MCF 10A (cell line): ENCODE measurements around the gene CA10. TPM values are rescaled to one million over a fixed set of nuclear protein-coding genes. Genes with fewer than 3 reads are reported as not detected.

Experiments
- BruUV-seq: library from RNA; stranded (reverse); fragments of 400-500 nt; replicated peaks from 2 replicates; lab custom pipeline; 2021; lab: Mats Ljungman, UMichigan
- CTCF ChIA-PET: fragments of 300-600 bp; sonication (Branson Sonifier 250); formaldehyde crosslinking; extraction: SDS; loops from one replicate; lab custom pipeline; 2021; ENCODE audit warnings: antibody characterized with exemption, inconsistent platforms; lab: Yijun Ruan, JAX
- POLR2A ChIA-PET: fragments of 300-600, 350-650 bp; sonication (Branson Sonifier 250); formaldehyde crosslinking; extraction: SDS; loops from one replicate; lab custom pipeline; 2020; ENCODE audit warnings: antibody characterized with exemption, inconsistent platforms; lab: Yijun Ruan, JAX
- DNase-seq: peaks from one replicate; pipeline ENCODE4 v3.0.0-alpha.2; 2018; ENCODE audit not compliant: unreplicated experiment
- H3K27ac Mint-ChIP-seq: one replicate; pipeline ENCODE4 v1.8.0; 2022; ENCODE audit warnings: mild to moderate bottlenecking, low read depth, mixed read lengths; ENCODE audit not compliant: unreplicated experiment
- H3K27me3 Mint-ChIP-seq: one replicate; pipeline ENCODE4 v1.8.0; 2022; ENCODE audit warnings: mixed read lengths; ENCODE audit not compliant: insufficient read depth, unreplicated experiment
- H3K36me3 Mint-ChIP-seq: one replicate; pipeline ENCODE4 v1.8.0; 2022; ENCODE audit warnings: mild to moderate bottlenecking, moderate library complexity, mixed read lengths; ENCODE audit not compliant: insufficient read depth, unreplicated experiment
- H3K4me1 Mint-ChIP-seq: one replicate; pipeline ENCODE4 v1.8.0; 2022; ENCODE audit warnings: mixed read lengths; ENCODE audit not compliant: insufficient read depth, unreplicated experiment
- H3K4me3 Mint-ChIP-seq: one replicate; pipeline ENCODE4 v1.8.0; 2022; ENCODE audit warnings: mild to moderate bottlenecking, moderate library complexity, mixed read lengths; ENCODE audit not compliant: unreplicated experiment
- H3K9me3 Mint-ChIP-seq: one replicate; pipeline ENCODE4 v1.8.0; 2022; ENCODE audit warnings: mixed read lengths; ENCODE audit not compliant: unreplicated experiment
- intact Hi-C: fragments of 100-400 bp; cut with micrococcal nuclease; formaldehyde crosslinking; loops from 2 replicates; pipeline ENCODE4 v1.14.1; 2022
- total RNA-seq: library from RNA; stranded (reverse); gene quantifications from 2 replicates; pipeline ENCODE4 v1.2.3, GENCODE V29; 2022
- TF ChIP-seq, protein P1 (sequence below): fragments of 200-600 bp; IDR thresholded peaks from one replicate; pipeline ENCODE4 v1.8.0; 2022; ENCODE audit warnings: antibody characterized with exemption, mild to moderate bottlenecking; ENCODE audit not compliant: unreplicated experiment

Gene CA10
- total RNA-seq, 1 experiment from 2014 or later: not detected

DNA sequence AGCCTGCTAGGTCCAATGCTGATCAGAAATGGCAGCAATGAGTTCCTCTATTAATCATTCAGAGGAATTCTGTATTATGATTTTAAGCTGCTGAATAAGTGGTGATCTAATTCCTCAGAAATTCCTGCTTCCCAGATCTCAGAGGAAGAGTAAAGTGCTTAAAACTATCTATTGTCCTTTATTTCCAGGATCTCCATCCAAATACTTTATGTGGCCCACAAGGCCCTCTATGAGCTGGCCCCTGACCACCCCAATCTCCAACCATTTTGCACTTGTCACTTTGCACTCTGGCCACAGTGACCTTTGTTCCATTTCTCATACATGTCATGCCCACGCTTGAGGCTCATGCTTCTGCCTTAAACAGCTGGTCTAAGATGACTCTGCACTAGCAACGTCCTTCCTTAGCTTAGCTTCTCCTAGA lies 93.7 kb downstream of the CA10 start:
- ChIA-PET CTCF (interaction anchor here (0.6 to 1.0 kb wide), 2 partner anchors 41 to 1208 kb away, joined by 3 read pairs; no protein-coding TSS in a partner anchor), POLR2A (no interaction called here)
- DNase-seq: no peak
- H3K36me3 Mint-ChIP-seq: peaks cover 5% of the 10 kb centered on the region
- no peak overlapping the region for H3K27ac Mint-ChIP-seq
- intact Hi-C loops: no loop called here
- H3K27me3 Mint-ChIP-seq: peaks cover 16% of the 10 kb centered on the region
- no peaks in the 10 kb centered on the region for H3K4me1 Mint-ChIP-seq
- TF ChIP-seq, protein P1, sequence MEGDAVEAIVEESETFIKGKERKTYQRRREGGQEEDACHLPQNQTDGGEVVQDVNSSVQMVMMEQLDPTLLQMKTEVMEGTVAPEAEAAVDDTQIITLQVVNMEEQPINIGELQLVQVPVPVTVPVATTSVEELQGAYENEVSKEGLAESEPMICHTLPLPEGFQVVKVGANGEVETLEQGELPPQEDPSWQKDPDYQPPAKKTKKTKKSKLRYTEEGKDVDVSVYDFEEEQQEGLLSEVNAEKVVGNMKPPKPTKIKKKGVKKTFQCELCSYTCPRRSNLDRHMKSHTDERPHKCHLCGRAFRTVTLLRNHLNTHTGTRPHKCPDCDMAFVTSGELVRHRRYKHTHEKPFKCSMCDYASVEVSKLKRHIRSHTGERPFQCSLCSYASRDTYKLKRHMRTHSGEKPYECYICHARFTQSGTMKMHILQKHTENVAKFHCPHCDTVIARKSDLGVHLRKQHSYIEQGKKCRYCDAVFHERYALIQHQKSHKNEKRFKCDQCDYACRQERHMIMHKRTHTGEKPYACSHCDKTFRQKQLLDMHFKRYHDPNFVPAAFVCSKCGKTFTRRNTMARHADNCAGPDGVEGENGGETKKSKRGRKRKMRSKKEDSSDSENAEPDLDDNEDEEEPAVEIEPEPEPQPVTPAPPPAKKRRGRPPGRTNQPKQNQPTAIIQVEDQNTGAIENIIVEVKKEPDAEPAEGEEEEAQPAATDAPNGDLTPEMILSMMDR: no peak
- no peaks in the 10 kb centered on the region for H3K9me3 Mint-ChIP-seq
- no peak overlapping the region for H3K4me3 Mint-ChIP-seq
- BruUV-seq: no TSS peak

DNA sequence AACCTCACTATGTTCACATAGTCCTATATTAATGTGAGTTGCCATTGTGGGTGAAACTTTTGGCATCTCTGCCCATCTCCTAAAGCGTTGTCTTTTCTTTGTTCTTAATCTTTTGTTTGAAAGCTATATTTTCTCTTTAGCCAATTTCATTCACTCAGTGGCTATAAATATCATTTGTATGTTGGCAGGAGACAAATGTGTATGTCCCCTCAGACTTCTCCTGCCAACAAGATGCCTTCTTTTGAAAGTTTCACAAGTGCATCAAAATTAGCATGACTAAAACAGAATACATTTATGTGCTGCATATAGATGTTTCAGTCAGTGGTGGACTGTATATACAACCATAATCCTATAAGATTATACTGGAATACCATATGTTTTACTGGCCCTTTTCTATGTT lies 109.0 kb downstream of the CA10 start:
- Mint-ChIP-seq H3K4me1 (no peaks in the 10 kb centered on the region), H3K4me3 (no peak overlapping the region), H3K36me3 (no peaks in the 10 kb centered on the region), H3K27ac (no peak overlapping the region), H3K9me3 (peaks cover 7% of the 10 kb centered on the region), H3K27me3 (peaks cover 53% of the 10 kb centered on the region)
- intact Hi-C loops: no loop called here
- ChIA-PET POLR2A (no interaction called here), CTCF (no interaction called here)
- BruUV-seq: no TSS peak
- DNase-seq: no peak
- TF ChIP-seq, protein P1: no peak

DNA sequence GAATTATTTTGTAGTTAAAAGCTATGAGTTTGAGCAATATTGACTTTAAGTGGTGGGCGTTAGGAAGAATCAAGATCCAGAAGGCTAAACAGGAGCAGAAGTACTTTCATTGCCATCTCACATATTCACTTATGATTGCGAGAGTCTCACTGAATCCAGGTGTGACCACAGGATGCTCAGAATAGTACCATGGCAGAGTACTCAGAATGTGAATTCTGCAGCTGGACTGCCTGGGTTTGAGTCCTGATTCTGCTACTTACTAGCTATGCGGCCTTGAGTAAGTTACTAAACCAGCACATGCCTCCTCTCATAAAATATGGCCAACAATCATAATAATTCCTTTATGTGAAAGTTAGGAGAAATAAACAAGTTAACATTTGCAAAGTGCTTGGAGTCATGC lies 109.5 kb downstream of the CA10 start:
- Mint-ChIP-seq H3K27me3 (peaks cover 57% of the 10 kb centered on the region), H3K36me3 (no peaks in the 10 kb centered on the region), H3K4me3 (no peak overlapping the region), H3K27ac (no peak overlapping the region), H3K9me3 (peaks cover 7% of the 10 kb centered on the region), H3K4me1 (no peaks in the 10 kb centered on the region)
- intact Hi-C loops: no loop called here
- no peak for DNase-seq
- POLR2A ChIA-PET: no interaction called here
- BruUV-seq: no TSS peak
- CTCF ChIA-PET: no interaction called here
- TF ChIP-seq, protein P1: no peak

DNA sequence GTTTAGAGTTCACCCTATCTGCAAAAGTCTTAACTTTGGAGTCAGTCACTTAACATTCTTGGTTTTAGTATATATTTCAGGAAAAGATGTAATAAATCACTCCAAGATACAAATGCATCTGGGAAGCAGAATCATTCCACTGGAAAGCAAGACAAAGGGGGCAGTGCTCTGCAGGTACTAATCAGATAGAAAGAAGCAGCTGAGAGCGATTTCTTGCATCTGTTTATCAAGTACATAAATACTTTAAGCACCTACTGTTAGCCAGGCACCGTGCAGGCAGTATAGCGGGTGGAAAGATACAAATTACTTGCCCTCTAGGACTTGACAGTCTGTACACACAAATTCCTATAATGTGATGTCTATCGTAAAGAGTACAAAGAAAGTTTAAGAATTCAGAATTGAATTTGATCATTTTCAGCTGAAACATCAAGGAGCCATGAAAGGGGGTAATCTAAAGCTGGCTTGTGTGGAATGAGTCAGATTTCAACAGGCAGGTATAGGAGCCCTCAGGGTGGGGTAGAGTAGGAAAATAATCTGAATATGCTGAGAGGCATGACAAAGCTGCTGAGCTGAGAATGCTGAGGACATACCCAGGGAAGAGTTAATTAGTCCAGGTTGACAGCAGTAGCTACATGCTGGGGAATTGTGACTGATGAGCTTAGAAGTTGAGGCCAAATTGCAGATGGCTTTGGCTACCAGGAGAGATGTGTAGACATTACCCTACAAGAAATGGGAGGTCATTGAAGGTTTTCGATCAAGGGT lies 110.2 kb downstream of the CA10 start:
- Mint-ChIP-seq H3K4me1 (no peaks in the 10 kb centered on the region), H3K9me3 (peaks cover 7% of the 10 kb centered on the region), H3K27ac (no peak overlapping the region), H3K4me3 (no peak overlapping the region), H3K36me3 (no peaks in the 10 kb centered on the region), H3K27me3 (peaks cover 62% of the 10 kb centered on the region)
- TF ChIP-seq, protein P1: no peak
- intact Hi-C loops: no loop called here
- POLR2A ChIA-PET: no interaction called here
- CTCF ChIA-PET: no interaction called here
- no TSS peak for BruUV-seq
- DNase-seq: no peak
